ENCODE results near the gene PPP1R14C. TPM values are rescaled to one million over a fixed set of nuclear protein-coding genes. Genes with fewer than 3 reads are reported as not detected.

The PPP1R14C gene
- total and polyA plus RNA-seq, 2 donors: 0.42 to 1.9 TPM

GRCh38 chr6:150143516-150144293 lies 861 bp downstream of the PPP1R14C start:
- WGBS: 6% methylated on average over 53 of the region's 53 CpGs
- Histone ChIP-seq H3K27ac (ENCODE audit: low read depth in 1 of 2, low read length in 1 of 2) (no peak overlapping the region), H3K27me3 (ENCODE audit: control insufficient read depth in 2 of 2, insufficient read depth in 1 of 2, low read length in 1 of 2) (peaks cover 33 to 65% of the 10 kb centered on the region in 2 donors)

DNA sequence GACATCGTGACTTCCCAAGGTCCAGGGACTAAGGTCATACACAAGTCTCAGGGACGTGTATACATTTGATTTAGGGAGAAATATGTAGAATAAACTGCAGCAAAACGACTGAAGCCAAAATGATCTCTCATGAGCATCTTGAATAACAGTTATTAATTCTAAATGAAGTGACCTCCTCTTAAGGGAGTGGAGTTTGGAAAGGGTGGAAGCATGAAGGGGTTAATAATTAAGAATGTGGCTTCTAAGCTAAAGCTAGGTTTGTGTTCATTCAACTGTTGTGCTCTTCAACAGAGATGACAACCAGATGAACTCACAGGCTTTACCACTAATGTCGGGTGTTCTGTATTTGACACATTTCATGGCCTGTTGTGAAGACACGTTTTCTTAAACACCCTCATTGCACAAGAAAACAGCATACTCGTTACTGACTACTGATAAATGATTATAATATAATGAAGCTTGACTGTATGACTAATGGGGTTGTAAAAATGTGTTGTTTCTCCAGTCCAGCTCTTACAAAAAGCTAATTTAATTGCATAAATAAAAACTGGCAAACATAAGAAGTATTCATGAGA lies 1.5 kb downstream of the PPP1R14C start:
- Histone ChIP-seq H3K27me3 (ENCODE audit: control insufficient read depth in 2 of 2, insufficient read depth in 1 of 2, low read length in 1 of 2) (peaks cover 33 to 64% of the 10 kb centered on the region in 2 donors), H3K9me3 (ENCODE audit: control insufficient read depth in 2 of 2, insufficient read depth in 1 of 2, low read length in 1 of 2) (no peaks in the 10 kb centered on the region), H3K4me3 (ENCODE audit: low read length in 2 of 2) (no peak overlapping the region), H3K27ac (ENCODE audit: low read depth in 1 of 2, low read length in 1 of 2) (no peak overlapping the region), H3K4me1 (ENCODE audit: control insufficient read depth in 2 of 2, insufficient read depth in 2 of 2, low read length in 2 of 2) (peaks cover 6 to 19% of the 10 kb centered on the region in 2 donors), H3K36me3 (ENCODE audit: control insufficient read depth in 2 of 2, insufficient read depth in 2 of 2, low read length in 1 of 2) (no peaks in the 10 kb centered on the region)
- no peak for DNase-seq (ENCODE audit: low read depth in 6 of 9, low spot score in 9 of 9)
- WGBS: 46% methylated on average over 6 of the region's 6 CpGs

More at GRCh38 chr6:150143516-150144293, 861 bp downstream of the PPP1R14C start:
- Histone ChIP-seq H3K4me3 (ENCODE audit: low read length in 2 of 2) (peak overlapping the region; percentile 39 to 48), H3K36me3 (ENCODE audit: control insufficient read depth in 2 of 2, insufficient read depth in 2 of 2, low read length in 1 of 2) (no peaks in the 10 kb centered on the region), H3K4me1 (ENCODE audit: control insufficient read depth in 2 of 2, insufficient read depth in 2 of 2, low read length in 2 of 2) (peaks cover 6 to 19% of the 10 kb centered on the region in 2 donors), H3K9me3 (ENCODE audit: control insufficient read depth in 2 of 2, insufficient read depth in 1 of 2, low read length in 1 of 2) (no peaks in the 10 kb centered on the region)
- DNase-seq (ENCODE audit: low read depth in 6 of 9, low spot score in 9 of 9): peak in 2 of 9 donors; percentile 21 to 37

DNA sequence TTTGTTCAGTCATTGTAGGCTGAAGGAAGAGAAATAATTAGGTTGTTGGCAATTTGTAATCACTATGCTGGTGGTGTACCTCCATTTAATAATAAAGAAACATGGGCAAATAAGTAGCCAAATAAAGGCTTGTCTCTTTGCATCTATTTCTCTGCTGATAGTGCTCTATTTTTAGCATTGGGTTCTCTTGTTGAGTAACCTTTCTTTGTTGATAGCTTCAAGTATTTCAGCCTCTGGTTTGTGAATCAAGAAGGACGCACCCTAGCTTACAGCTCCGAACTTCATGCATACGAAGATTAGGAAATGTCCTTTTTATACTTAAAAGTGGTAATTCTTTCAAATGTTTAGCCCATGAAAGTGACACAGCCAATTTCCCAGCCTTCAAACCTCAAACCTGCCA lies 2.6 kb downstream of the PPP1R14C start:
- no peak overlapping the region for H3K27ac ChIP-seq (ENCODE audit: low read depth in 1 of 2, low read length in 1 of 2)
- H3K36me3 ChIP-seq (ENCODE audit: control insufficient read depth in 2 of 2, insufficient read depth in 2 of 2, low read length in 1 of 2): no peaks in the 10 kb centered on the region
- no peaks in the 10 kb centered on the region for H3K9me3 ChIP-seq (ENCODE audit: control insufficient read depth in 2 of 2, insufficient read depth in 1 of 2, low read length in 1 of 2)
- peaks cover 33 to 63% of the 10 kb centered on the region in 2 donors for H3K27me3 ChIP-seq (ENCODE audit: control insufficient read depth in 2 of 2, insufficient read depth in 1 of 2, low read length in 1 of 2)
- 39% methylated on average over 3 of the region's 3 CpGs for WGBS
- H3K4me1 ChIP-seq (ENCODE audit: control insufficient read depth in 2 of 2, insufficient read depth in 2 of 2, low read length in 2 of 2): peaks cover 6 to 22% of the 10 kb centered on the region in 2 donors
- no peak for DNase-seq (ENCODE audit: low read depth in 6 of 9, low spot score in 9 of 9)
- no peak overlapping the region for H3K4me3 ChIP-seq (ENCODE audit: low read length in 2 of 2)

- Histone ChIP-seq H3K27ac (ENCODE audit: low read depth in 1 of 2, low read length in 1 of 2) (no peak overlapping the region), H3K9me3 (ENCODE audit: control insufficient read depth in 2 of 2, insufficient read depth in 1 of 2, low read length in 1 of 2) (no peaks in the 10 kb centered on the region), H3K4me3 (ENCODE audit: low read length in 2 of 2) (no peak overlapping the region), H3K4me1 (ENCODE audit: control insufficient read depth in 2 of 2, insufficient read depth in 2 of 2, low read length in 2 of 2) (peaks cover 6 to 26% of the 10 kb centered on the region in 2 donors), H3K36me3 (ENCODE audit: control insufficient read depth in 2 of 2, insufficient read depth in 2 of 2, low read length in 1 of 2) (no peaks in the 10 kb centered on the region), H3K27me3 (ENCODE audit: control insufficient read depth in 2 of 2, insufficient read depth in 1 of 2, low read length in 1 of 2) (peaks cover 30 to 62% of the 10 kb centered on the region in 2 donors)
- no peak for DNase-seq (ENCODE audit: low read depth in 6 of 9, low spot score in 9 of 9)
These were observed 3.0 kb downstream of the PPP1R14C start for GRCh38 chr6:150145830-150146229.

- Histone ChIP-seq H3K27ac (ENCODE audit: low read depth in 1 of 2, low read length in 1 of 2) (no peak overlapping the region), H3K27me3 (ENCODE audit: control insufficient read depth in 2 of 2, insufficient read depth in 1 of 2, low read length in 1 of 2) (peaks cover 24 to 61% of the 10 kb centered on the region in 2 donors), H3K4me3 (ENCODE audit: low read length in 2 of 2) (no peak overlapping the region), H3K9me3 (ENCODE audit: control insufficient read depth in 2 of 2, insufficient read depth in 1 of 2, low read length in 1 of 2) (no peaks in the 10 kb centered on the region), H3K4me1 (ENCODE audit: control insufficient read depth in 2 of 2, insufficient read depth in 2 of 2, low read length in 2 of 2) (peaks cover 6 to 30% of the 10 kb centered on the region in 2 donors), H3K36me3 (ENCODE audit: control insufficient read depth in 2 of 2, insufficient read depth in 2 of 2, low read length in 1 of 2) (no peaks in the 10 kb centered on the region)
- 98% methylated on average over 3 of the region's 3 CpGs for WGBS
- no peak for DNase-seq (ENCODE audit: low read depth in 6 of 9, low spot score in 9 of 9)
These were observed 3.6 kb downstream of the PPP1R14C start for GRCh38 chr6:150146436-150146835.

DNA sequence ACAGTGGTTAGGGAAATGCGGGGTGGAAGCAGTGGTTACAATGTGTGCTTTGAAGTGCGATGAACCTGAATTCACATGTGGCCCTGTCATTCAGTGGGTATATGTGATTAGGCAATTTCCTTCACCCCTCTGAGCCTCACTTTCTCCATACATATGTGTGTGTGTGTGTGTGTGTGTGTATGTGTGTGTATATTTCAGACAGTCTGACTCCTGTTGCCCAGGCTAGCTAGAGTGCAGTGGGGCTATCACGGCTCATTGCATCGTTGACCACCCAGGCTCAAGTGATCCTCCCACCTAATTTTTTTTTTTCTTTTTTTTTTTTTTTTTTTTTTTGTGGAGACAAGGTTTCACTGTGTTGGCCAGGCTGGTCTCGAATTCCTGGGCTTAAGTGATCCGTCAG lies 6.3 kb downstream of the PPP1R14C start:
- Histone ChIP-seq H3K4me3 (ENCODE audit: low read length in 2 of 2) (no peak overlapping the region), H3K36me3 (ENCODE audit: control insufficient read depth in 2 of 2, insufficient read depth in 2 of 2, low read length in 1 of 2) (no peaks in the 10 kb centered on the region), H3K27me3 (ENCODE audit: control insufficient read depth in 2 of 2, insufficient read depth in 1 of 2, low read length in 1 of 2) (peaks cover 0 to 38% of the 10 kb centered on the region in 2 donors), H3K4me1 (ENCODE audit: control insufficient read depth in 2 of 2, insufficient read depth in 2 of 2, low read length in 2 of 2) (peaks cover 9 to 25% of the 10 kb centered on the region in 2 donors), H3K9me3 (ENCODE audit: control insufficient read depth in 2 of 2, insufficient read depth in 1 of 2, low read length in 1 of 2) (no peaks in the 10 kb centered on the region), H3K27ac (ENCODE audit: low read depth in 1 of 2, low read length in 1 of 2) (no peak overlapping the region)
- 90% methylated on average over 6 of the region's 6 CpGs for WGBS
- no peak for DNase-seq (ENCODE audit: low read depth in 6 of 9, low spot score in 9 of 9)

DNA sequence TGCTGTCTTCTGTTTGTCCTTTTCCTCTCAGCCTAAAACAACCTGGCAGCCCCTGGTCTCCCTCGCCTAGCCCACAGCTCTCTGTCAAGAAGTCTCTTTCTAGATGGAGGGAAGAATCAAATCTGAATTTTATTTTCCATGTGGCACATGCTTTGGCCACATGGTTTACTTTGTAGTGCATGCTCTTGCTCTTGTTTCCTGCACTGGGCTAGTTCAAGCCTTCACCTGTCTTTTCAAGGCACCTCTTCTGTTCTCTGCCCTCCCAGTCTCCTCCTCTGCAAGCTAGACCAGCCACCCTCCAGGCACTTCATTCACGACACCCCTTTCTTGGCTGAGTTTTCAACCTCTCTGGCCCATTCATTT lies 7.6 kb downstream of the PPP1R14C start:
- H3K4me3 ChIP-seq (ENCODE audit: low read length in 2 of 2): no peak overlapping the region
- H3K27me3 ChIP-seq (ENCODE audit: control insufficient read depth in 2 of 2, insufficient read depth in 1 of 2, low read length in 1 of 2): peaks cover 0 to 25% of the 10 kb centered on the region in 2 donors
- DNase-seq (ENCODE audit: low read depth in 6 of 9, low spot score in 9 of 9): no peak
- H3K27ac ChIP-seq (ENCODE audit: low read depth in 1 of 2, low read length in 1 of 2): no peak overlapping the region
- H3K9me3 ChIP-seq (ENCODE audit: control insufficient read depth in 2 of 2, insufficient read depth in 1 of 2, low read length in 1 of 2): no peaks in the 10 kb centered on the region
- H3K4me1 ChIP-seq (ENCODE audit: control insufficient read depth in 2 of 2, insufficient read depth in 2 of 2, low read length in 2 of 2): peaks cover 9 to 25% of the 10 kb centered on the region in 2 donors
- no peaks in the 10 kb centered on the region for H3K36me3 ChIP-seq (ENCODE audit: control insufficient read depth in 2 of 2, insufficient read depth in 2 of 2, low read length in 1 of 2)
- WGBS: 84% methylated on average over 2 of the region's 2 CpGs

DNA sequence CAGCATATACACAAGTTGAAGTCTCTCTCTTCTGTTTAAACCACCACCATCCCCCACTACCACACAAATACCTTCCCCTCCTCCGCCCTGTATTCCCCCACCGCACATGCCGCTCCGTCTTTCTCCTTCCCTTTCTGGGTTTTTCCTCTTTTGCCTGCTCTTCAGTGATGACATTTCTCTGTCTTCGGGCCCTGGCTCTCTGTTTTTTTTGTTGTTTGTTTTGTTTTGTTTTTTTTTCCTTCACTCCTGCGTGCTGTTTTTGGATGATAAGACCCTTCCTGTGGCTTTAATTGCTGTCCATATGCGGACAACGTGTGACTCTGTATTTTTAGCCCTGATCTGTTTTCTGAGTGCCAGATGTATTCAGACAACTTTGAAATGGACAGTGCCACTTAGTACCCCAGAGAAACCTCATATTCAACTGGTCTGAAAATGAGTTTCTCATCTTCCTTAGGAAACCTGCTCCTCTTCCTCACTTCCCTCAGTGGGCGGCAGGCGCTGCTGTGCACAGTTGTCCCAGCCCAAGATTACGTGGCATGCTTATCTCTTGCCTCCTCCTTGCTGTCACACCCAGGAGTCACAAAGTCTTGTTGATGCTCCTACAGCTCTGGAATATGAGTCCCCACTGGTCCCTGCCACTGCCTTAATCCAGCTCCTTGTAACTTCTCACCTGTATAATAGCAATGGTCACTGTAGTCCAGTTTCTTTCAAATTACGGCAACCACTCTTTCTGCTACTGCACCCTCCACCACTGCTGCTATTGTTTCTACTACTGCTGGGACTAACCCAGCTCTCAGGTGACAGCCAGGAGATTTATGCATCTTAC lies 8.2 kb downstream of the PPP1R14C start:
- WGBS: 73% methylated on average over 12 of the region's 12 CpGs
- Histone ChIP-seq H3K36me3 (ENCODE audit: control insufficient read depth in 2 of 2, insufficient read depth in 2 of 2, low read length in 1 of 2) (no peaks in the 10 kb centered on the region), H3K27ac (ENCODE audit: low read depth in 1 of 2, low read length in 1 of 2) (no peak overlapping the region), H3K4me1 (ENCODE audit: control insufficient read depth in 2 of 2, insufficient read depth in 2 of 2, low read length in 2 of 2) (peaks cover 9 to 25% of the 10 kb centered on the region in 2 donors), H3K27me3 (ENCODE audit: control insufficient read depth in 2 of 2, insufficient read depth in 1 of 2, low read length in 1 of 2) (peaks cover 0 to 20% of the 10 kb centered on the region in 2 donors), H3K4me3 (ENCODE audit: low read length in 2 of 2) (no peak overlapping the region), H3K9me3 (ENCODE audit: control insufficient read depth in 2 of 2, insufficient read depth in 1 of 2, low read length in 1 of 2) (no peaks in the 10 kb centered on the region)
- no peak for DNase-seq (ENCODE audit: low read depth in 6 of 9, low spot score in 9 of 9)
